ENCODE results near the gene NIT1. TPM values are rescaled to one million over a fixed set of nuclear protein-coding genes. Genes with fewer than 3 reads are reported as not detected.

NIT1 gene
- total and polyA plus RNA-seq, 2 donors from 2014 or later = 42.3 to 91.5 TPM

- Histone ChIP-seq H3K9me3 (ENCODE audit: control insufficient read depth in 2 of 3, insufficient read depth in 1 of 3, low read length in 3 of 3) (no peaks in the 10 kb centered on the region), H3K4me3 (ENCODE audit: low read length in 3 of 3) (no peak overlapping the region), H3K9ac (ENCODE audit: low read length in 3 of 3) (no peak overlapping the region), H3K36me3 (ENCODE audit: control insufficient read depth in 2 of 3, insufficient read depth in 3 of 3, low read length in 3 of 3) (no peaks in the 10 kb centered on the region), H3K27ac (ENCODE audit: low read depth in 2 of 2, low read length in 2 of 2) (no peak overlapping the region), H3K4me1 (ENCODE audit: control insufficient read depth in 2 of 3, insufficient read depth in 2 of 3, low read depth in 1 of 3, low read length in 3 of 3) (peaks cover 0 to 7% (median 3%) of the 10 kb centered on the region in 3 donors), H3K27me3 (ENCODE audit: control insufficient read depth, insufficient read depth, low read length) (no peaks in the 10 kb centered on the region)
- no peak for TF ChIP-seq CTCF (IDR thresholded peaks at IDR 0.05; ENCODE audit: borderline replicate concordance, extremely low read depth, insufficient read depth)
- intact Hi-C loops (cut with DNase I) = no loop called here
- DNase-seq (peak in 1 of 5 donors; percentile 26), FAIRE-seq (no peak)
Observed at GRCh38 chr1:161084597-161084988, 33.3 kb upstream of the NIT1 start.

GRCh38 chr1:161085165-161085564 is 32.7 kb upstream of the NIT1 start:
- peak in 1 of 5 donors; percentile 24 for DNase-seq
- Histone ChIP-seq H3K4me1 (ENCODE audit: control insufficient read depth in 2 of 3, insufficient read depth in 2 of 3, low read depth in 1 of 3, low read length in 3 of 3) (peaks cover 0 to 7% (median 6%) of the 10 kb centered on the region in 3 donors), H3K27ac (ENCODE audit: low read depth in 2 of 2, low read length in 2 of 2) (no peak overlapping the region)

GRCh38 chr1:161086457-161086856 is 31.4 kb upstream of the NIT1 start:
- no peak overlapping the region for H3K9ac ChIP-seq (ENCODE audit: low read length in 3 of 3)

More at GRCh38 chr1:161085165-161085564, 32.7 kb upstream of the NIT1 start:
- H3K4me3 ChIP-seq (ENCODE audit: low read length in 3 of 3) = no peak overlapping the region
- no peaks in the 10 kb centered on the region for H3K9me3 ChIP-seq (ENCODE audit: control insufficient read depth in 2 of 3, insufficient read depth in 1 of 3, low read length in 3 of 3)
- no peak overlapping the region for H3K9ac ChIP-seq (ENCODE audit: low read length in 3 of 3)
- intact Hi-C loops (cut with DNase I) = loop anchor here (5.0 kb wide), 1 partner anchor 83 kb away; no protein-coding TSS in a partner anchor
- H3K36me3 ChIP-seq (ENCODE audit: control insufficient read depth in 2 of 3, insufficient read depth in 3 of 3, low read length in 3 of 3) = no peaks in the 10 kb centered on the region
- no peaks in the 10 kb centered on the region for H3K27me3 ChIP-seq (ENCODE audit: control insufficient read depth, insufficient read depth, low read length)
- no peak for TF ChIP-seq CTCF (IDR thresholded peaks at IDR 0.05; ENCODE audit: borderline replicate concordance, extremely low read depth, insufficient read depth)
- FAIRE-seq = no peak

More at GRCh38 chr1:161086457-161086856, 31.4 kb upstream of the NIT1 start:
- H3K27me3 ChIP-seq (ENCODE audit: control insufficient read depth, insufficient read depth, low read length) = no peaks in the 10 kb centered on the region
- DNase-seq (no peak), FAIRE-seq (no peak)
- TF ChIP-seq CTCF (IDR thresholded peaks at IDR 0.05; ENCODE audit: borderline replicate concordance, extremely low read depth, insufficient read depth) = no peak
- H3K4me1 ChIP-seq (ENCODE audit: control insufficient read depth in 2 of 3, insufficient read depth in 2 of 3, low read depth in 1 of 3, low read length in 3 of 3) = peaks cover 0 to 9% (median 7%) of the 10 kb centered on the region in 3 donors
- H3K9me3 ChIP-seq (ENCODE audit: control insufficient read depth in 2 of 3, insufficient read depth in 1 of 3, low read length in 3 of 3) = no peaks in the 10 kb centered on the region
- no peak overlapping the region for H3K4me3 ChIP-seq (ENCODE audit: low read length in 3 of 3)
- intact Hi-C loops (cut with DNase I) = loop anchor here (5.0 kb wide), 1 partner anchor 84 kb away; no protein-coding TSS in a partner anchor
- H3K27ac ChIP-seq (ENCODE audit: low read depth in 2 of 2, low read length in 2 of 2) = no peak overlapping the region
- no peaks in the 10 kb centered on the region for H3K36me3 ChIP-seq (ENCODE audit: control insufficient read depth in 2 of 3, insufficient read depth in 3 of 3, low read length in 3 of 3)
